ENCODE measurements around the gene ARHGEF7.

- no peak for TF ChIP-seq CTCF (IDR thresholded peaks at IDR 0.05)
- no peak for TF ChIP-seq POLR2A (IDR thresholded peaks at IDR 0.05)
Measured at GRCh38 chr13:111267205-111267604, 152.1 kb downstream of the ARHGEF7 start.
